Measurements from ENCODE around the gene KCNC1.

KCNC1 gene

GRCh38 chr11:17776212-17776875 is 41.8 kb downstream of the KCNC1 start:
- no peak for DNase-seq

GRCh38 chr11:17777086-17777737 is 42.6 kb downstream of the KCNC1 start:
- DNase-seq, result no peak

GRCh38 chr11:17777738-17778091 is 43.1 kb downstream of the KCNC1 start:
- no peak for DNase-seq

- DNase-seq, result no peak
Measured at GRCh38 chr11:17778352-17778751, 43.8 kb downstream of the KCNC1 start.

GRCh38 chr11:17778956-17779860 is 44.6 kb downstream of the KCNC1 start:
- no peak for DNase-seq

- no peak for DNase-seq
Measured at GRCh38 chr11:17779861-17780594, 45.4 kb downstream of the KCNC1 start.

- DNase-seq, result no peak
Measured at GRCh38 chr11:17780668-17781067, 46.1 kb downstream of the KCNC1 start.

GRCh38 chr11:17781221-17781620 is 46.6 kb downstream of the KCNC1 start:
- DNase-seq, result no peak

GRCh38 chr11:17781626-17782025 is 47.0 kb downstream of the KCNC1 start:
- no peak for DNase-seq

GRCh38 chr11:17782145-17782544 is 47.6 kb downstream of the KCNC1 start:
- DNase-seq, result no peak

- no peak for DNase-seq
Measured at GRCh38 chr11:17782603-17783337, 48.2 kb downstream of the KCNC1 start.

- no peak for DNase-seq
Measured at GRCh38 chr11:17783878-17784277, 49.3 kb downstream of the KCNC1 start.

- no peak for DNase-seq
Measured at GRCh38 chr11:17786824-17787525, 52.4 kb downstream of the KCNC1 start.

- no peak for DNase-seq
Measured at GRCh38 chr11:17788084-17788483, 53.5 kb downstream of the KCNC1 start.

- DNase-seq, result no peak
Measured at GRCh38 chr11:17790453-17790852, 55.9 kb downstream of the KCNC1 start.

GRCh38 chr11:17791144-17791543 is 56.6 kb downstream of the KCNC1 start:
- no peak for DNase-seq

GRCh38 chr11:17792161-17792560 is 57.6 kb downstream of the KCNC1 start:
- no peak for DNase-seq

GRCh38 chr11:17793642-17794170 is 59.1 kb downstream of the KCNC1 start:
- DNase-seq, result no peak

- DNase-seq, result no peak
Measured at GRCh38 chr11:17794981-17795380, 60.4 kb downstream of the KCNC1 start.

GRCh38 chr11:17796154-17796553 is 61.6 kb downstream of the KCNC1 start:
- DNase-seq, result no peak

- DNase-seq, result no peak
Measured at GRCh38 chr11:17798253-17798652, 63.7 kb downstream of the KCNC1 start.
